A673 (cell line): Measurements from ENCODE around the gene MEAK7.

ENCODE experiments used
- EZH2 ChIP-seq: fragments of 200-600 bp; sonication (generic); IDR thresholded peaks from 2 replicates; pipeline ENCODE4 v1.6.1; 2017; ENCODE audit warnings: borderline replicate concordance, low read depth, mild to moderate bottlenecking, mixed read lengths, antibody characterized with exemption, low read length; ENCODE audit not compliant: poor library complexity, severe bottlenecking
- TF ChIP-seq, protein P1 (sequence below): fragments of 300-800, 200-600 bp; sonication (generic); conservative IDR thresholded peaks from 2 replicates; pipeline ENCODE4 v1.5.1; 2017; ENCODE audit warnings: low read depth, mild to moderate bottlenecking, antibody characterized with exemption, low read length, moderate library complexity, mixed read lengths

DNA sequence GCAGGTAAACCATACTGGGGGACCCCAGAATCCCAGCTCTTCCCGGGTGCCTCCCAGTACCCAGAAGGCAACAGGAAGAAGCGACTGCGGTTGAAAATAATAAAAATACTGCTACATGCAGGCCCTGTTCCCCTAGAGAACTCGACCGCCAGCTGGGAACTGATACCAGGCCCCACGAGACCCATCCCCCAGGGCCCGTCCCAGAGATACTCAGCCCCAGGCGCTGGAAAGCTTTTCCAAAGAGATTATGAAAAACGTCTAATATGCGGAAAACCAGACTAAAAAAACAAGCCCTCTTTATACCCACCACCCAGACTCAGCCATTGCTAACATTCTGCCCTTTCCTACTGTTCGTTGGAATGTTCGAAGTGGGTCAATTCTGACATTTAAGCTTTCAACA, 12.9 kb upstream of the MEAK7 start:
- TF ChIP-seq, protein P1, sequence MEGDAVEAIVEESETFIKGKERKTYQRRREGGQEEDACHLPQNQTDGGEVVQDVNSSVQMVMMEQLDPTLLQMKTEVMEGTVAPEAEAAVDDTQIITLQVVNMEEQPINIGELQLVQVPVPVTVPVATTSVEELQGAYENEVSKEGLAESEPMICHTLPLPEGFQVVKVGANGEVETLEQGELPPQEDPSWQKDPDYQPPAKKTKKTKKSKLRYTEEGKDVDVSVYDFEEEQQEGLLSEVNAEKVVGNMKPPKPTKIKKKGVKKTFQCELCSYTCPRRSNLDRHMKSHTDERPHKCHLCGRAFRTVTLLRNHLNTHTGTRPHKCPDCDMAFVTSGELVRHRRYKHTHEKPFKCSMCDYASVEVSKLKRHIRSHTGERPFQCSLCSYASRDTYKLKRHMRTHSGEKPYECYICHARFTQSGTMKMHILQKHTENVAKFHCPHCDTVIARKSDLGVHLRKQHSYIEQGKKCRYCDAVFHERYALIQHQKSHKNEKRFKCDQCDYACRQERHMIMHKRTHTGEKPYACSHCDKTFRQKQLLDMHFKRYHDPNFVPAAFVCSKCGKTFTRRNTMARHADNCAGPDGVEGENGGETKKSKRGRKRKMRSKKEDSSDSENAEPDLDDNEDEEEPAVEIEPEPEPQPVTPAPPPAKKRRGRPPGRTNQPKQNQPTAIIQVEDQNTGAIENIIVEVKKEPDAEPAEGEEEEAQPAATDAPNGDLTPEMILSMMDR, result no peak
- no peak for TF ChIP-seq EZH2
